DND-41 (cell line): ENCODE measurements around the gene BCAS3.

ENCODE experiments used
- EZH2 ChIP-seq: IDR thresholded peaks from 3 replicates; pipeline ENCODE4 v1.6.1; 2012; ENCODE audit warnings: borderline replicate concordance, low read depth, mild to moderate bottlenecking, moderate library complexity, low read length, inconsistent platforms; ENCODE audit not compliant: severe bottlenecking
- TF ChIP-seq, protein P1 (sequence below): IDR thresholded peaks from 2 replicates; pipeline ENCODE4 v1.5.1; 2012; ENCODE audit warnings: borderline replicate concordance, low read length, moderate library complexity, mild to moderate bottlenecking; ENCODE audit not compliant: poor library complexity, severe bottlenecking; ENCODE audit errors: extremely low read depth

DNA sequence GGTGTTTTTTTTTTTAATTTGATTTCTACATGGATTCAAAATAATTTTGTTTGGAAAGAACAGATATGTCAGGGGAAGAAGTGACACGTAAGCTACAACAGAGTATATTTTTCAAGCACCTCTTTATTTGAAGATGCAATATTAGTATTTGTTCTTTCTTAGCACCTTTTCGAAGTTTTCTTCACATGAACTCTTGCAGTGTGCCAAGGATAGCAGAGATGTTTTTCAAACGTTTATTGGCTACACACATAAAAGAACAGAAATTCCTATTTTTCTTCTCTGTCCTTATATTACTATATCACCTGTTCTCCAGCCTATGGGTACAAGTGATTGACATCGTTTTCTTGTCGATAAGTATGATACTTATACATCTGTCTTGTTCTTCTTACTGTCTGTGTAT lies 529.3 kb downstream of the BCAS3 start:
- TF ChIP-seq, protein P1, sequence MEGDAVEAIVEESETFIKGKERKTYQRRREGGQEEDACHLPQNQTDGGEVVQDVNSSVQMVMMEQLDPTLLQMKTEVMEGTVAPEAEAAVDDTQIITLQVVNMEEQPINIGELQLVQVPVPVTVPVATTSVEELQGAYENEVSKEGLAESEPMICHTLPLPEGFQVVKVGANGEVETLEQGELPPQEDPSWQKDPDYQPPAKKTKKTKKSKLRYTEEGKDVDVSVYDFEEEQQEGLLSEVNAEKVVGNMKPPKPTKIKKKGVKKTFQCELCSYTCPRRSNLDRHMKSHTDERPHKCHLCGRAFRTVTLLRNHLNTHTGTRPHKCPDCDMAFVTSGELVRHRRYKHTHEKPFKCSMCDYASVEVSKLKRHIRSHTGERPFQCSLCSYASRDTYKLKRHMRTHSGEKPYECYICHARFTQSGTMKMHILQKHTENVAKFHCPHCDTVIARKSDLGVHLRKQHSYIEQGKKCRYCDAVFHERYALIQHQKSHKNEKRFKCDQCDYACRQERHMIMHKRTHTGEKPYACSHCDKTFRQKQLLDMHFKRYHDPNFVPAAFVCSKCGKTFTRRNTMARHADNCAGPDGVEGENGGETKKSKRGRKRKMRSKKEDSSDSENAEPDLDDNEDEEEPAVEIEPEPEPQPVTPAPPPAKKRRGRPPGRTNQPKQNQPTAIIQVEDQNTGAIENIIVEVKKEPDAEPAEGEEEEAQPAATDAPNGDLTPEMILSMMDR, result no peak
- TF ChIP-seq EZH2, result no peak
